SK-N-SH (cell line): ENCODE results near the gene ALDH7A1. TPM values are rescaled to one million over a fixed set of nuclear protein-coding genes. Genes with fewer than 3 reads are reported as not detected.

Experiments
- CTCF ChIA-PET: fragments of 300-600, 350-600 bp; formaldehyde crosslinking; extraction: SDS; loops from one replicate; lab custom pipeline; 2021; lab: Yijun Ruan, JAX
- POLR2A ChIA-PET: fragments of 350-600 bp; sonication (Branson Sonifier 250); formaldehyde crosslinking; extraction: SDS; loops from one replicate; lab custom pipeline; 2020; ENCODE audit warnings: antibody characterized with exemption, inconsistent platforms; lab: Yijun Ruan, JAX
- DNase-seq: peaks from one replicate; pipeline ENCODE4 v3.0.0; 2012
- H2AFZ ChIP-seq: fragments of 200-600 bp; sonication (generic); 2 replicates; pipeline ENCODE4 v1.8.1; 2016; ENCODE audit warnings: antibody characterized with exemption, mild to moderate bottlenecking, low read depth
- H3F3A ChIP-seq: fragments of 200-600 bp; sonication (generic); replicated peaks from 2 replicates; pipeline ENCODE3; 2016; ENCODE audit warnings: antibody characterized with exemption, mild to moderate bottlenecking; ENCODE audit not compliant: insufficient read depth
- H3K27ac ChIP-seq, 2 experiments: fragments of 200-500 bp in 1 of 2; fragments of 200-600 bp in 1 of 2; sonication (Bioruptor generic) in 1 of 2; sonication (generic), shearing (Covaris generic) in 1 of 2; 2 replicates each; pipeline versions ENCODE4 v1.5.1 to v1.6.1; 2014 to 2016; ENCODE audit warnings: low read depth in 2 of 2, inconsistent platforms in 1 of 2, low read length in 1 of 2, mild to moderate bottlenecking in 1 of 2, mixed read lengths in 1 of 2
- H3K27me3 ChIP-seq: fragments of 200-600 bp; sonication (generic), shearing (Covaris generic); 2 replicates; pipeline ENCODE4 v1.6.1; 2016; ENCODE audit warnings: mixed run types; ENCODE audit not compliant: insufficient read depth
- H3K36me3 ChIP-seq, 2 experiments: fragments of 200-500 bp in 1 of 2; fragments of 200-600 bp in 1 of 2; sonication (Bioruptor generic) in 1 of 2; sonication (generic) in 1 of 2; replicated peaks in 1 of 2; 2 replicates each; pipeline versions ENCODE3 to v1.5.1; 2014 to 2016; ENCODE audit warnings: low read length in 1 of 2, mild to moderate bottlenecking in 1 of 2; ENCODE audit not compliant: insufficient read depth in 2 of 2, control insufficient read depth in 1 of 2
- H3K4me1 ChIP-seq, 2 experiments: fragments of 200-500 bp in 1 of 2; fragments of 200-600 bp in 1 of 2; sonication (Bioruptor generic) in 1 of 2; sonication (generic), shearing (Covaris generic) in 1 of 2; 2 replicates each; pipeline versions ENCODE4 v1.5.1 to v1.6.1; 2014 to 2016; ENCODE audit warnings: low read depth in 1 of 2, low read length in 1 of 2, mixed run types in 1 of 2; ENCODE audit not compliant: insufficient read depth in 2 of 2, control insufficient read depth in 1 of 2
- H3K4me2 ChIP-seq: fragments of 200-600 bp; sonication (generic), shearing (Covaris generic); 2 replicates; pipeline ENCODE4 v1.6.1; 2017; ENCODE audit warnings: mixed run types
- H3K4me3 ChIP-seq, 2 experiments: fragments of 200-500 bp in 1 of 2; fragments of 200-600 bp in 1 of 2; sonication (Bioruptor generic) in 1 of 2; sonication (generic), shearing (Covaris generic) in 1 of 2; 2 replicates each; pipeline versions ENCODE4 v1.5.1 to v1.8.1; 2014 to 2016; ENCODE audit warnings: low read depth in 2 of 2, inconsistent platforms in 1 of 2, low read length in 1 of 2, mild to moderate bottlenecking in 1 of 2, mixed read lengths in 1 of 2, moderate library complexity in 1 of 2
- H3K79me2 ChIP-seq: fragments of 200-600 bp; sonication (generic); 2 replicates; pipeline ENCODE4 v1.8.1; 2017; ENCODE audit warnings: mild to moderate bottlenecking; ENCODE audit not compliant: insufficient read depth
- H3K9ac ChIP-seq: fragments of 200-600 bp; sonication (generic); 2 replicates; pipeline ENCODE4 v1.6.1; 2017; ENCODE audit warnings: mixed run types
- H3K9me2 ChIP-seq: fragments of 200-600 bp; sonication (generic); 2 replicates; pipeline ENCODE4 v1.6.1; 2017; ENCODE audit warnings: mixed run types
- H3K9me3 ChIP-seq: fragments of 200-600 bp; sonication (generic); 2 replicates; pipeline ENCODE4 v1.6.1; 2017; ENCODE audit warnings: mixed run types, mild to moderate bottlenecking, moderate library complexity
- H4K20me1 ChIP-seq: fragments of 200-600 bp; sonication (generic); 2 replicates; pipeline ENCODE4 v1.6.1; 2017; ENCODE audit warnings: mild to moderate bottlenecking, mixed run types; ENCODE audit not compliant: insufficient read depth
- CTCF ChIP-seq: fragments of 200-600 bp; sonication (generic); IDR thresholded peaks from 2 replicates; pipeline ENCODE4 v1.6.1; 2017; ENCODE audit warnings: antibody characterized with exemption, mild to moderate bottlenecking, moderate library complexity
- FOXM1 ChIP-seq: IDR thresholded peaks from 2 replicates; pipeline ENCODE4 v1.4.0; 2012; ENCODE audit warnings: low read depth, mild to moderate bottlenecking
- GATA2 ChIP-seq: sonication (generic); formaldehyde crosslinking; IDR thresholded peaks from 2 replicates; pipeline ENCODE4 v1.5.0; 2020; ENCODE audit warnings: mild to moderate bottlenecking, missing genetic modification reagents
- MXI1 ChIP-seq: IDR thresholded peaks from 2 replicates; pipeline ENCODE4 v1.6.1; 2012; ENCODE audit warnings: mild to moderate bottlenecking, low read depth, low read length, improper control_type of control experiment
- NFIC ChIP-seq: IDR thresholded peaks from 2 replicates; pipeline ENCODE4 v1.4.0; 2012; ENCODE audit warnings: borderline replicate concordance
- POLR2AphosphoS5 ChIP-seq: IDR thresholded peaks from 2 replicates; pipeline ENCODE4 v1.6.1; 2012; ENCODE audit warnings: low read depth, low read length
- REST ChIP-seq: IDR thresholded peaks from 2 replicates; pipeline ENCODE4 v1.6.1; 2012; ENCODE audit warnings: mild to moderate bottlenecking, low read depth, low read length, moderate library complexity
- RXRA ChIP-seq: IDR thresholded peaks from 2 replicates; pipeline ENCODE4 v1.4.0; 2012; ENCODE audit warnings: low read depth, mild to moderate bottlenecking, borderline replicate concordance
- TAF1 ChIP-seq: IDR thresholded peaks from 2 replicates; pipeline ENCODE4 v1.6.1; 2012; ENCODE audit warnings: low read depth, mild to moderate bottlenecking, low read length, moderate library complexity, borderline replicate concordance
- TEAD4 ChIP-seq: IDR thresholded peaks from 2 replicates; pipeline ENCODE4 v1.4.0; 2012; ENCODE audit warnings: mild to moderate bottlenecking, borderline replicate concordance; ENCODE audit not compliant: insufficient read depth
- YY1 ChIP-seq: IDR thresholded peaks from 2 replicates; pipeline ENCODE4 v1.4.0; 2012; ENCODE audit warnings: low read depth, mild to moderate bottlenecking
- WGBS: methylation state at CpG from one replicate; pipeline ENCODE4 v1.1.6; 2017; ENCODE audit warnings: low lambda C conversion rate; 5-methylcytosine and 5-hydroxymethylcytosine counted together
- polyA plus RNA-seq, 3 experiments: library from polyadenylated mRNA; depleted of rRNA; stranded (reverse); fragments of >200 nt; gene quantifications; 2 replicates each; pipeline ENCODE4 v1.2.3, GENCODE V29; 2012
- TF ChIP-seq, protein P1 (sequence below): fragments of 150-350 bp; IDR thresholded peaks from 2 replicates; pipeline ENCODE4 v1.6.1; 2016; ENCODE audit warnings: mild to moderate bottlenecking, low read depth, low read length

The ALDH7A1 gene
- polyA plus RNA-seq, 1 of the 3 experiments (the other 2 are of a cell fraction) = 44.5 TPM

- TF ChIP-seq, protein P1, sequence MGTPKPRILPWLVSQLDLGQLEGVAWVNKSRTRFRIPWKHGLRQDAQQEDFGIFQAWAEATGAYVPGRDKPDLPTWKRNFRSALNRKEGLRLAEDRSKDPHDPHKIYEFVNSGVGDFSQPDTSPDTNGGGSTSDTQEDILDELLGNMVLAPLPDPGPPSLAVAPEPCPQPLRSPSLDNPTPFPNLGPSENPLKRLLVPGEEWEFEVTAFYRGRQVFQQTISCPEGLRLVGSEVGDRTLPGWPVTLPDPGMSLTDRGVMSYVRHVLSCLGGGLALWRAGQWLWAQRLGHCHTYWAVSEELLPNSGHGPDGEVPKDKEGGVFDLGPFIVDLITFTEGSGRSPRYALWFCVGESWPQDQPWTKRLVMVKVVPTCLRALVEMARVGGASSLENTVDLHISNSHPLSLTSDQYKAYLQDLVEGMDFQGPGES = no peak
- TF ChIP-seq TEAD4 (no peak), TAF1 (no peak), FOXM1 (no peak)
These were observed 15.1 kb upstream of the ALDH7A1 start (continued) for GRCh38 chr5:126610160-126610559.

GRCh38 chr5:126605525-126605924 is 10.5 kb upstream of the ALDH7A1 start:
- WGBS = 91% methylated on average over 5 of the region's 5 CpGs
- Histone ChIP-seq H3K9me2 (no peaks in the 10 kb centered on the region), H3K79me2 (peaks cover 98% of the 10 kb centered on the region), H3F3A (no peaks in the 10 kb centered on the region)
- POLR2A ChIA-PET = interaction anchor here (0.6 kb wide), 1 partner anchor 646 kb away, joined by 3 read pairs; no protein-coding TSS in a partner anchor
- no peak for TF ChIP-seq NFIC
- TF ChIP-seq YY1 = no peak
- no peak for TF ChIP-seq REST
- no peak for TF ChIP-seq POLR2AphosphoS5
- no peak for TF ChIP-seq CTCF
- TF ChIP-seq FOXM1 = no peak
- TF ChIP-seq RXRA = no peak
- TF ChIP-seq MXI1 = no peak
- no peak for TF ChIP-seq GATA2 (CRISPR knock-in tag)
- no peak for TF ChIP-seq TAF1
- no peak for TF ChIP-seq TEAD4
- TF ChIP-seq, all 33 proteins: peak for 0
- Histone ChIP-seq H3K4me1 (peaks cover 4 to 8% of the 10 kb centered on the region in 2 experiments; a peak in 2 of 4 replicates), H2AFZ (no peak overlapping the region), H3K9me3 (no peaks in the 10 kb centered on the region), H3K27me3 (no peaks in the 10 kb centered on the region), H3K36me3 (peaks cover 23 to 65% of the 10 kb centered on the region in 2 experiments), H3K9ac (0 out of 2 replicates have a peak overlapping the region, but pooled peaks have one; percentile 18), H3K4me3 (no peak overlapping the region), H4K20me1 (peaks cover 31% of the 10 kb centered on the region), H3K27ac (no peak overlapping the region), H3K4me2 (peak overlapping the region; percentile 44; the same call in 1 of the 2 replicates)
- DNase-seq = no peak
- CTCF ChIA-PET = interaction anchor here (0.6 to 1.3 kb wide), 4 partner anchors 10 to 1348 kb away, joined by 3 to 5 read pairs (median 3); partner anchors contain the start of gene ALDH7A1
